Skin epidermis (tissue), 12 donors: ENCODE results near the gene GTPBP10.
"Not testable (repeated sequence)": the region's sequence is repeated elsewhere in the genome, so short reads cannot be mapped to it uniquely, and the experiment has no call there.

Source experiments
- H3K27ac ChIP-seq, 21 experiments: fragments of 200-600 bp; sonication (generic) in 11 of 21; one replicate each; pipeline ENCODE4 v1.5.0; 2020; ENCODE audit warnings: mild to moderate bottlenecking in 3 of 21, inconsistent platforms in 2 of 21, moderate library complexity in 2 of 21
- H3K4me3 ChIP-seq, 7 experiments: fragments of 200-600 bp; sonication (generic) in 2 of 7; one replicate each; pipeline ENCODE4 v1.5.0; 2020; ENCODE audit warnings: inconsistent platforms in 2 of 7, mild to moderate bottlenecking in 2 of 7, moderate library complexity in 1 of 7

GTPBP10 gene, protein sequence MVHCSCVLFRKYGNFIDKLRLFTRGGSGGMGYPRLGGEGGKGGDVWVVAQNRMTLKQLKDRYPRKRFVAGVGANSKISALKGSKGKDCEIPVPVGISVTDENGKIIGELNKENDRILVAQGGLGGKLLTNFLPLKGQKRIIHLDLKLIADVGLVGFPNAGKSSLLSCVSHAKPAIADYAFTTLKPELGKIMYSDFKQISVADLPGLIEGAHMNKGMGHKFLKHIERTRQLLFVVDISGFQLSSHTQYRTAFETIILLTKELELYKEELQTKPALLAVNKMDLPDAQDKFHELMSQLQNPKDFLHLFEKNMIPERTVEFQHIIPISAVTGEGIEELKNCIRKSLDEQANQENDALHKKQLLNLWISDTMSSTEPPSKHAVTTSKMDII

DNA sequence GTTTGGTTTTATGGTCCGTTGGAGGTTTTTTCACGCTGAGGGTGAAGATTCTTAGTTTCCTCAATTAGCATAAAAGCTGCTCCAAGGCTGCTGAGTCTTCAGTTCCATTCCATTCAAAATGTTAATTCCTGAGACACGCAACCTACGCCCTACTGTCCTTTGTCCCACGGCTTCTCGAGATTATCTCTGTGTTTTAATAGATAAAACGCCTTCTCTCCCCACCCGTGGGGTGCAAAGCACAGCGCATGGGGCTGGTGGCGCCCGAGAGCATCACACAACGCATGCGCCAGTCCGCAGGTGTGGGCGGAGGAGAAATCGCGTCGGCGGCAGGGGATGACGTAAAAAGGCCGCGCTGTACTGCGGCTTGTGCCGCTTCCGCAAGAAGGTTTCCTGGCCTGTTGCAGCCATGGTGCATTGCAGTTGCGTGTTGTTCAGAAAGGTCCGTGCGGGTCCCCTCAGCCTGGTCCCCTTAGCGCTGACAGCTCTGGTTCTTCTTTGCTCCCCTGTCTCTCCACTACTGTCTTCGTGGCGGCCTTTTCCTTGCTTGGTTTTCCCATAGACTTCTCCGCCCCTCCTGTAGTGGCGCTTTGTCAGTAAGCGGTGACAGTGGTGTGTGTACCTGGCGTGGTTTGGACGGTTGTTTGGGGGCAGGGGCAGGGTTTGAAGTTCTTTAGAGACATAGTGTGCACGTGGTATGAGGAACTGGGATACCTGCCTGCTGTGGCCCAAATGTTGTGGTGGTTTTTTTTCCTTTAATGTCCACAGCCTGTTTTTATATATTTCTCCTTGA, at the start of gene GTPBP10:
GTPBP10 (plus strand) TSS at position 381 of the 790 bp plus-strand sequence; CDS start at position 407, 26 bp downstream.
- Histone ChIP-seq H3K4me3 (peak within 1 kb of the TSS; percentile 60 to 79 (median 65)), H3K27ac (peak within 1 kb of the TSS; percentile 15 to 96 (median 89))

DNA sequence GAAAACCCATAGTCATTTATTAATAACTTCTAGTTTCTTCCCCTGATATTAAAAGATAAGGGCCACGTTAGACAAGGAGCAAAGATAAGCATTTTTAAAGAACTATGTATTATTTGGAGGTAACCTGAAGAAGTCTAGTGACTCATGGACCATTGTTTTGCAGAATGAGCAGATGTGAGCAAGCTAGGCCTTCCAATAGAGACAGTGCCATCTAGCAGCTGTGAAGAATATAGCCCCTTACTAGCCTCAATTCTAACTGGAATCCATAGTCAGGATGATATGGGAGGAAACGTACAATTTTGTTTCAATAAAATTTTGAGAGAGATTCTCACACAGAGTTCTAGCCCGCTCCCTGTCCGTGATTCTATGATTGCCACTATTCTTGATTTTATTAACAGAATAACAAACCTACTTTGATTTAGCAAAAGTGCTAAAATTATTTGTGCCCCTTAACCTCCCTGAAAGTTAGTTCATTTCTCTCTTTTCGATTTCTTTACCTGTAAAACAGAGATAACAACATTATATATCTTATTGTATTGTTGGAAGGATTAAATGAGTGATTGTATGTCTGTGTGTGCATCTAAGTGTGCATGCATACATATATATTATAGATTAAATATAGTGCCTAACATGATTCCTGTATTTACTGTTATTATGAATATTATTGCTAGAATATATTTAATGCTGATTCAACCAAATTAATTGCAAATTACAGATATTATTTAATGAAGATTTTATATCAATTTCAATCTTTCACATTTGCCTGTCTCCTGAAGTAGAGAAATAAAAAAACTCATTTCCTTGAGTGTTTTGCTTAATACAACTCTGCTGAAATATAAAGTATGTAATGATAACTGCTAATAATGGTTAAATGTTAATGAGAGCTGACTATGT, 48.1 kb upstream of the GTPBP10 start:
- Histone ChIP-seq H3K4me3 (no peak overlapping the region), H3K27ac (no peak overlapping the region)

DNA sequence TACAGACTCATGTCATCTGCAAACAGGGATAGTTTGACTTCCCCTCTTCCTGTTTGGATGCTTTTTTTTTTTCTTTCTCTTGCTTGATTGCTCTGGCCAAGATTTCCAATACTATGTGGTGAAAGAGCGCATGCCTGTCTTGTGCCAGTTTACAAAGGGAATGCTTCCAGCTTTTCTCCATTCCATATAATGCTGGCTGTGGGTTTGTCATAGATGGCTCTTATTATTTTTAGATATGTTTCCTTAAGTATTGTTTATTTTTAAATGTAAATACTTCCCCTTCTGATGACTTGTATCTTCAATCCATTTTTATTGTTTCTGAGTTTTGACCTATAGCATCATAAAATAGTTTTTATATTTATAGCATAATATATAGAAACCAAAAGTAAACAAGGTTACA, 43.3 kb upstream of the GTPBP10 start:
- Histone ChIP-seq H3K27ac (no peak overlapping the region), H3K4me3 (no peak overlapping the region)

DNA sequence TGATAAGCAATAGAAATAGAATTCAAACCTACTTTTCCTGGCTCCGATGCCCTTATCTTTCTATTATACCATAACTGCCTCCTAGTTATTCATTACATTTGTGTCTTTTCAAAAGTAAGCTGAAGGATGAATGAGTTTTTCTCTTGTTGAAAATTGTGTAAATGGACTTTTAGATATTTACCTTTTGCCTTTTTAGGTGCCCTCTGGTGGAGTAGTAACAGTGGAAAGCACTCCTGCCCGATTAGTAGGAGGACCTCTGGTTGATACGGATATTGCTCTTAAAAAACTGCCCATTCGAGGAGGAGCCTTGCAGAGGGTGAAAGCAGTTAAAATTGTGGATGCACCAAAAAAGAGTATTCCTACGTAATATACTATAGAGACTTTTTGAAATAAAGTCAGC, 36.6 kb upstream of the GTPBP10 start:
- Histone ChIP-seq H3K4me3 (no peak overlapping the region), H3K27ac (no peak overlapping the region)

DNA sequence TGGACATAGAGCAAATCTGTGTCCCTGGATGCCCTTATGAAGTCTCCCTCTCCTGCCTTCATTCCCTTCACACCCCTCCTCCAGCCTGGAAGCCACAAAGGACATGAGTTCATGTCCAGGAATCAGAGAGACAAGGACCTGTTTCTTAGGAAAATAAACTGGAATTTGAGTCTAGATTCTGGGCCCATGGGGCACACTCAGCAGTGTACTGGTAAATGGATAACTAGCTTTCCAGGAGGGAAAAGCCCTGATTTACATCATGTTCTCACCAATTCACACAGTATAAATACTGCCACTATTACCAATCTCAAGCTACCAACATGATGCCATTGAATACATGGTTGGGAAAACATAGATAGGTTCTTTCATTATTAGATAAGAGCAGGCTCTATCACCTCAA, 35.3 kb upstream of the GTPBP10 start:
- Histone ChIP-seq H3K4me3 (no peak overlapping the region), H3K27ac (no peak overlapping the region)

DNA sequence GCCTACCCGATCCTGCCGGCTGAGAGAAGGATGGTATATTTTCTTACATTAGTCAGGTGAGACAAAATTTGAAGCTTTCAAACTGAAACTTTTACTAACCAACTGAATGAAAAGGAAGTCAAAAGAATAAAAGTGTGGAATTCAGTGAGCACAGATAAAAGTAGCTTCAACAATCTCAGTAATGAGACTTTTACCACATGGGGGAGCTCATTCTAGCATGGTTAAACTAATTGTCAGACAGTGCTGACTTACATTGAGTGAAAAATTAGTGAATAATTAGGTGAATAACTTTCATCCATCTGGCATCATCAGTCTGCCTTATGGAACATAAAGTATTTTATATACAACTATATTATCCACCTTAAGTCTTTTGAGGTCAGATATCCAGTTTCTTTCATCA, 33.8 kb upstream of the GTPBP10 start:
- no peak overlapping the region for H3K27ac ChIP-seq
- no peak overlapping the region for H3K4me3 ChIP-seq

DNA sequence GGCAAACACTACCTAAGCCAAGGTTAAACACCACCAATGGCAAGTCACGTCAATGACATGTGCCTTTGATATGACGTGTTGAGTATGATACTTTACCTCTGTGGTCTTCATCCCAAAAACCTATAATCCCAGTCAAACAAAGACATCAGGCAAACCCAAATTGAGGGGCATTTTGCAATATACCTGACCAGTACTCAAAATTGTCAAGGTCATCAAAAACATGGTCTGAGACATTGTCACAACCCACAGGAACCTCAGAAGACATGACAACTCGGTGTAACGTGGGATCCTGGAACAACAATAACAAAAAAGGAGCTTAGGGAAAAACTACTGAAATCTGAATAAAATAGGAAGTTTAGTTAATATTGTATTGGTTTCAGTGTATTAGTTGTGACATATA, 32.6 kb upstream of the GTPBP10 start:
- no peak overlapping the region for H3K4me3 ChIP-seq
- H3K27ac ChIP-seq = no peak overlapping the region

DNA sequence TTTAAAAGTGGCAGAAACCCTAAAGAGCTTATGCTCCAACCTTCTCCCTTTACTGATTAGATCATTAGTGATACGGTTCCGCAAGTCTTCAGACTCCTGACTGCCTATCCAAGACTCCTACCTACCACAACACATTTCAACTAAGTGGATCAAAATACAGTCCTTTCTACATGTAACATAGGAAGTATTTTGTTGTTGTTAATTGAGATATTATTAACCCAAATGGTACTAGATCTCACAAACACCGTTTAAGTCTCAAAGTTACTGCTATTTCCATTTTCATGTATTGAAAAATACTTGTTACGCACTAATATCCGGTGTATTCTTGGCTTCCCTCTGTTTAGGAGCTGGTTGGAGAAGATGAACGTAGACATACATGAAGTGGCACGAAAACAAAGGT, 26.5 kb upstream of the GTPBP10 start:
- no peak overlapping the region for H3K27ac ChIP-seq
- H3K4me3 ChIP-seq = no peak overlapping the region

DNA sequence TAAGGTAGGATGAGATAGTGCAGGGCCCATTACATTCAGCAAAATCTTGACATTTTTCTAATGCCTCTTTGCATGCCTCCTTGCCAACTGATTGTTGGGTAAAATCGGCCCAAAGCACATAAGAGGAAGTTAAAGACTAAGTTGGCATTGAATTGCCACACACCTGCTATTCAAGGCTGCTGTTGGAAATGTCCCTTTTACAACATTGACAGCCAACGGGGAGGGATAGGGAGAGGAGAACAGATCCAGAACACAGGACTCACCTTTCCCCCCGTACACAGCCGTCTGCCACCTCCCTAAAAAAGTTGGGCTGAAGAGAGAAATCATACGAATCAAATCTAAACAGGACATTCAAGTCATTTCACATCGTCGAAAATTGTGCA, 26.1 kb upstream of the GTPBP10 start:
- H3K27ac ChIP-seq = no peak overlapping the region
- H3K4me3 ChIP-seq = no peak overlapping the region

DNA sequence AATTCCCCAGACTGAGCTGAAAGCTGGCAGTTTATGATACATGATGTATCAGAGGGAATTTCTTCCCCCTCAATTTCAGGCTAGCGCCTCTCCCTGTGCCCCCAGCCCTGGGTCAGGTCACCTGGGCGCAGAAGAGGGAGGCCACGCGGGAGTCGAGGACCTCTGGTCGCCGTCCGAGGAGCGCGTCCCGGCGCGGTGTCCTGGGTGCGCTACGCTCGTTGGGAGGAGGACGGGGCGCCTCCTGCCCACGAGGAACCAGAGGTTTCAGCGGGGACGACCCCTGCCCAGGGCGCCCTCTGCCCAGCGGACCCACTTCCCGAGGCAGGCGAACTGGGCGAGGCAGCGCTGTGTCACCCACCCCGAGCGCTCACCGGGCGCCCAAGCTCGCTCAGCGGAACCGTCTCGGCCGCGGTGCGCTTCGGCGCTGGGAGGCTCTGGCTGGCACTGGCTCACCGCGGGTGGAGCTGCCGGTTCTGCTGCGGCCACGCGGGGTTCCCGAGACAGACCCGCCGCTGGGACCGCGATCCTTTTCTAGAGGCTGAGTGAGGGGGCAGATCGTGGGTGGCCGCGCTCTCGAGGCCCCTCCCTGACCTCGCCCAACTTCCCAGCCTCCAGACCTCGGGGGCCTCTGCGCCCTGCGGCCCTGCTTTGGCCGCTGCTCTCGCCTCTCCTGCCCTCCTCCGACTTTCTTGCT, 25.6 kb upstream of the GTPBP10 start, which contains the start of gene FAM237B:
FAM237B (minus strand) TSS at position 504 of the 694 bp plus-strand sequence. CDS start 1,556 bp downstream, outside the sequence.
- H3K4me3 ChIP-seq = peak within 1 kb of the TSS in 4 of 7 experiments; percentile 1 to 13 (median 3)
- H3K27ac ChIP-seq = no peak within 1 kb of the TSS

DNA sequence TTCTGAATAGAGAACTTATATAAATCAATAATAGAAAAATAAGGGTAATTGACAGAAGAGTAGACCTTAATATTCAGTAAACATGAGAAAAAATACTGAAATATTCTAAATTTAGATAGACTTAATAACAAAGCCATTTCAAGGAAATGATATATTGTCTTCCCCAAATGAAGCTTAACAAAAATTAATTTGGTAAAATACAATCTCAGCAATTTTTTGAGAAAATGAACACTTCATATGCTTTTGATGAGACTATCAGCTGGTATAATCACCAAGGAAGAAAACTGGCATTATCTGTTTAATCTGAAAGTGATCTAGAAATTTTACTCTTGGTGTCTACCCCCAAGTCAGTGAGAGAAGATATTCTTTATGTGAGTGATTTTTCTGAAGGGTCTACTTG, 23.7 kb upstream of the GTPBP10 start:
- H3K4me3 ChIP-seq = no peak overlapping the region
- H3K27ac ChIP-seq = no peak overlapping the region

DNA sequence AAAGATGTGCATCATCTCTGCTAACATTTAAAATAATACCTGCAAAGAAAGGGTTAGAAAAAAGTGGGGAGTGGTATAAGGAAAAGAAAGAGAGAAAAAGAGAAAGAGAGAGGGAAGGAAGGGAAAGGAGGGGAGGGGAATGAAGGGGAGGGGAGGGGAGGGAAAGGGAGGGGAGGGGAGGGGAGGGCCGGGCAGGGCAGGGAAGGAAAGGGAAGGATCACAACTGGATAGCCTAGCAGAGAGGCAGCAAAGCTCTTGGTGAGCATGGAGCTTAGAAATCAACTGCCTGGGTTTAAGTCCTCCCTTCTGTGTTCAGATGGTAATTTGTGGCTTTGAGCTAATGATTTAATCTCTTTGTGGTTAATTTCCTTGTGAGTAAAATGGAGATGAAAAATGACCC, 20.0 kb upstream of the GTPBP10 start:
- Histone ChIP-seq H3K4me3 (no peak overlapping the region), H3K27ac (no peak overlapping the region)

DNA sequence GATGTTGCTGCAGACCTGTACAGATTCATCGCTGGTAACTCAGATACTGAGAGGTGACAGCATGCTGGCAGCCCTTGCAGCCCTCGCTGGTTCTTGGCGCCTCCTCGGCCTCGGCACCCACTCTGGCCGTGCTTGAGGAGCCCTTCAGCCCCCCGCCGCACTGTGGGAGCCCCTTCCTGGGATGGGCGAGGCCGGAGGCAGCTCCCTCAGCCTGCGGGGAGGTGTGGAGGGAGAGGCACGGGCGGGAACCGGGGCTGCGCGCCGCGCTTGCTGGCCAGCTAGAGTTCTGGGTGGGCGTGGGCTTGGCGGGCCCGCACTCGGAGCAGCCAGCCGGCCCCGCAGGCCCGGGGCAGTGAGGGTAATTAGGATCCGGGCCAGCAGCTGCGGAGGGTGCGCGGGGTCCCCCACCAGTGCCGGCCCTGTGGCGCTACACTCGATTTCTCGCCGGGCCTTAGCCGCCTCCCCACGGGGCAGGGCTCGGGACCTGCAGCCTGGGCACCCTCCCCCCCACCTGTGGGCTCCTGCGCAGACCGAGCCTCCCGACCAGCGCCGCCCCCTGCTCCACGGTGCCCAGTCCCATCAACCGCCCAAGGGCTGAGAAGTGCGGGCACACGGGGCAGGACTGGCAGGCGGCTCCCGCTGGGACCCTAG, 12.2 kb upstream of the GTPBP10 start:
- Histone ChIP-seq H3K27ac (no peak overlapping the region), H3K4me3 (no peak overlapping the region)

DNA sequence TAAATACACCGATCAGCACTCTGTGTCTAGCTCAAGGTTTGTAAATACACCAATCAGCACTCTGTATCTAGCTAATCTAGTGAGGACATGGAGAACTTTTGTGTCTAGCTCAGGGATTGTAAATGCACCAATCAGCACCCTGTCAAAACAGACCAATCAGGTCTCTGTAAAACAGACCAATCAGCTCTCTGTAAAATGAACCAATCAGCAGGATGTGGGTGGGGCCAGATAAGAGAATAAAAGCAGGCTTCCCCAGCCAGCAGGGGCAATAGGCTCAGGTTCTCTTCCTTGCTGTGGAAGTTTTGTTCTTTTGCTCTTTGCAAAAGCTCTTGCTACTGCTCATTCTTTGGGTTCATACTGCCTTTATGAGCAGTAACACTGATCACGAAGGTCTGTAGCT, 11.6 kb upstream of the GTPBP10 start:
- H3K4me3 ChIP-seq, H3K27ac ChIP-seq: not testable (repeated sequence)

DNA sequence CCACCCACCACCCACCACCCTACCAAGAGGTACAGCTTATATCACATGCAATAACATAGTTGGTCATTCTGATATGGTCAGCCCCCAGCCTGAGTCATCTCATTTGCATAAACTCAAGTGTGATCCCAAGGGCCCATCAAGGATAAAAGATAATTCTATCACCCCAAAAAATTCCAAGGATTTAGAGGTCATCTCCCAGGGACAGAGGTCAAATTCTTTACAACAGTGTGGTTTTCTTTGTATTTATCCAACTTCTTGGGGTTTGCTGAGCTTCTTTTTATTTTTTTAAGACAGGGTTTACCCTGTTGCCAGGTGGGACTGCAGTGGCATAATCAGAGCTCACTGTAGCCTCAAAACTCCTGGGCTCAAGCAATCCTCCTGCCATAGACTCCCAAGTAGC, 9.4 kb upstream of the GTPBP10 start:
- no peak overlapping the region for H3K27ac ChIP-seq
- no peak overlapping the region for H3K4me3 ChIP-seq

DNA sequence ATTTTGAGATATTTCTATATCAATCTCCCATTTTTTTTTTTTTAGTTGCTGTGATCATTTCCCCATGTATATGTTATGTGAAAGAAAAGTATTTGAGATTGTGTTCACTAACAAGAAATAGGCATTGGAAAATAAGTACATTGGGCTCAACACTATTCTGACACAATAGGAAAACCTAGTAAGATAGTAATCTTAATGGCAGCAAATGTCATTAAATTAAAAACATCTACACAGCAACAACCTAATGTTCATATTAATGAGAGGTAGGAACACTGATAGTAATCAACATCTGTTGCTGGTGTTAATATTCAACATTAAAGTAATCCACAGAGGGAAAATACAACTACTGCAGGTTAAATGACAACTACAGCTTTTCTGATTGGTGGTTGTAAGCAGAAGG, 1.5 kb upstream of the GTPBP10 start:
- Histone ChIP-seq H3K4me3 (no peak overlapping the region), H3K27ac (peak overlapping the region in 8 of 21 experiments; percentile 86 to 93 (median 89))

DNA sequence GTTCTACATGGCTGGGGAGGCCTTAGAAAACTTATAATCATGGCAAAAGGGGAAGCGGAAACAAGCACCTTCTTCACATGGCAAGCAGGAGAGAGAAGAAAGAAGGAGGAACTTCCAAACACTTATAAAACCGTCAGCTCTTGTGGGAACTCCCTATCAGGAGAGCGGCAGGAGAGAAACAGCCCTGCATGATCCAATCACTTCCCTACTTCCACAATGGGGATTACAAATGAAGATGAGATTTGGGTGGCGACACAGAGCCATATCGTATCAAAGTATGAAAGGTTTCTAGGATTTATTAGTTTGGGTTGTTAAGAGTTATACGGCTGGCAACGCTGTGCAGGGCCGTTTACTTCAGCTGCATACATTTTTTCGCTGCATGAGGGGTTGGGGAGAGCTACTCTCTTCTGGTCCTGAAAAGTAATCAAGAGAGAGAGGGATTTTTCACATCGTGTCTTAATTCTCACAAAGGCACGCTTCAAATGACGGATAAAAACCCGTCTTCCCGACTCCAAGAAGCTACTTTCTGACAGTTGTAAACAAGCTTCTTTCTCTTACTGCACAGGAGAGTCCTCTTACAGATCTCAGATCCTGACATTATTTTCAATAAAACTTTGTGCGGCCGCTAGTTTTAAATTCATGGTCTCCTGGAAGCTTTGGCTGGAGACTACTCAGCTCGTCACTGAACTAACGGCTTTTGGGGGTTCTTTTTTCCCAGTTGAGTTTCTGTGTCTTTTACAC, 751 bp upstream of the GTPBP10 start:
- Histone ChIP-seq H3K4me3 (peak overlapping the region; percentile 60 to 79 (median 65)), H3K27ac (peak overlapping the region in 20 of 21 experiments; percentile 64 to 96 (median 89))

DNA sequence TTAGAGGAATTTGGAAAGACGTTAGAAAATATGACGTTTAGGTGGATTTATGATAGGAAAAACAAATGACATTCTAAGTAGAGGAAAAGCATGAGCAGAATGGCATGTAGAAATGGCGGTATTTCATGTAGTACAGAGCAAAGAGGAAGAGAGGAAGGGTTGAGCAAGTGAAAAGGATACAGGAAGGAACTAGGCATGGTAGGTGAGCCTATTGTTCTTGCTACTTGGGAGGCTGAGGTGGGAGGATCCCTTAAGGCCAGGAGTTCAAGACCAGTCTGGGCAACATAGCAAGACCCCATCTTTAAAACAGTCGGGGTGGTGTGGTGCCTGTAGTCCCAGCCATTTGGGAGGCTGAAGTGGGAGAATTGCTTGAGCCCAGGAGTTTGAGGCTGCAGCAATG, 1.2 kb downstream of the GTPBP10 start:
- peak overlapping the region in 1 of 21 experiments; percentile 82 for H3K27ac ChIP-seq
- peak overlapping the region in 1 of 7 experiments; percentile 70 for H3K4me3 ChIP-seq
